ENCODE data around the gene LSS. TPM values are rescaled to one million over a fixed set of nuclear protein-coding genes. Genes with fewer than 3 reads are reported as not detected.

The LSS gene
- total RNA-seq, 1 donor from 2014 or later = 83.2 TPM

DNA sequence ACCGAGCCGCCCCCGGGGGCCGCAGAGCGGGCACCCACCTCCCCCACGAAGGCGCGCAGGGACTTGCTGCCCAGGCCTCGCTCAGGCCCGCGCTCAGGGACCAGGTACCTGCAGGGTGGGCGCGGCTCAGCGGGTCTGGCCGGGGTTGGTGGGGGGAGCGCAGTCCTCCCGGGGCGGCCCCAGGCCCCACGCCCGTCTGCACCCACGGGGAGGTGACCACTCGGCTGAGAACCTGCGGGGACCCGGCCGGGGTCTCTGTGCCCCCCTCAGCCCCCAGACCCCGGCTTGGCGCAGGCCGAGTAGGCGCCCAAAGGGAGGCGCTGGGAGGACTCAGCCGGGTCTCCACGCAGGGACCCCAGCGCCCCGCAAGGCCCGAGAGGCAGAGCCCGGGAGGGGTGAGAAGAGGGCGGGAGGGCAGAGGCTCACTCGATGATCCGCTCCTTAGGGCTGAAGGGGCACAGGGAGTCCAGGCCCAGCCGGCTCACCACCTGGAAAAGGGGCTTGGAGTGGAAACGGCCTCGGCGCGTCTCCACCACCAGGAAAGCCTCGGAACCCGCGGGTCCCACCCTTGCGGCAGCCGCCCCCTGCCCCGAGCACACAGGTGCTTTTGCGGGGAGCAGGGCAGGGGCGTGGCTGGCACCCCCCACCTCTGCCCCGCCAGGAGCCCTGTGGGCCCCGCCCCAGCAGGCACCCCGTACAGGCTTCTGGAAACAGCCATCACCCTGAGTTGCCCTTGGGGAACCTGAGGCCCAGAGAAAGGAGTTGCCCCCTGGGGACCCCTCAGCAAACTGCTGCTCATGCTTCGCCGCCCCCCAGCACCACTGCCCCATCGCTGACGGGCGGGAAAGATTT is 82.5 kb downstream of the LSS start:
- Mint-ChIP-seq H3K27me3 (ENCODE audit: low read depth, unreplicated experiment) (no peaks in the 10 kb centered on the region), H3K4me3 (ENCODE audit: unreplicated experiment) (no peak overlapping the region), H3K4me1 (ENCODE audit: low read depth, unreplicated experiment) (peaks cover 4% of the 10 kb centered on the region), H3K27ac (ENCODE audit: unreplicated experiment) (no peak overlapping the region), H3K36me3 (ENCODE audit: low read depth, unreplicated experiment) (no peaks in the 10 kb centered on the region), H3K9me3 (ENCODE audit: unreplicated experiment) (no peaks in the 10 kb centered on the region)
- no peak for FAIRE-seq
- H3K27me3 ChIP-seq (ENCODE audit: insufficient read depth, low read length) = no peaks in the 10 kb centered on the region
- DNase-seq (ENCODE audit: low read depth) = no peak
- H2AFZ ChIP-seq (ENCODE audit: low read depth, low read length) = no peak overlapping the region
- TF ChIP-seq EZH2 (IDR thresholded peaks at IDR 0.05; ENCODE audit: insufficient read depth, low read length) (no peak), CTCF (IDR thresholded peaks at IDR 0.05; ENCODE audit: insufficient read depth, low read depth, low read length) (no peak)
- no peaks in the 10 kb centered on the region for H3K79me2 ChIP-seq (ENCODE audit: insufficient read depth, low read length)
- H3K4me1 ChIP-seq (ENCODE audit: insufficient read depth, low read length) = peaks cover 5% of the 10 kb centered on the region
- no peak overlapping the region for H3K9ac ChIP-seq (ENCODE audit: low read length)
- peaks cover 3% of the 10 kb centered on the region for H3K9me3 ChIP-seq (ENCODE audit: insufficient read depth, low read depth, low read length)
- no peak overlapping the region for H3K4me2 ChIP-seq (ENCODE audit: low read length)
- H4K20me1 ChIP-seq (ENCODE audit: insufficient read depth, low read length) = no peaks in the 10 kb centered on the region
- no peak overlapping the region for H3K4me3 ChIP-seq (ENCODE audit: insufficient read depth, low read depth, low read length)
- no peak overlapping the region for H3K27ac ChIP-seq (ENCODE audit: low read depth, low read length)
- no peaks in the 10 kb centered on the region for H3K36me3 ChIP-seq (ENCODE audit: insufficient read depth, low read length)

DNA sequence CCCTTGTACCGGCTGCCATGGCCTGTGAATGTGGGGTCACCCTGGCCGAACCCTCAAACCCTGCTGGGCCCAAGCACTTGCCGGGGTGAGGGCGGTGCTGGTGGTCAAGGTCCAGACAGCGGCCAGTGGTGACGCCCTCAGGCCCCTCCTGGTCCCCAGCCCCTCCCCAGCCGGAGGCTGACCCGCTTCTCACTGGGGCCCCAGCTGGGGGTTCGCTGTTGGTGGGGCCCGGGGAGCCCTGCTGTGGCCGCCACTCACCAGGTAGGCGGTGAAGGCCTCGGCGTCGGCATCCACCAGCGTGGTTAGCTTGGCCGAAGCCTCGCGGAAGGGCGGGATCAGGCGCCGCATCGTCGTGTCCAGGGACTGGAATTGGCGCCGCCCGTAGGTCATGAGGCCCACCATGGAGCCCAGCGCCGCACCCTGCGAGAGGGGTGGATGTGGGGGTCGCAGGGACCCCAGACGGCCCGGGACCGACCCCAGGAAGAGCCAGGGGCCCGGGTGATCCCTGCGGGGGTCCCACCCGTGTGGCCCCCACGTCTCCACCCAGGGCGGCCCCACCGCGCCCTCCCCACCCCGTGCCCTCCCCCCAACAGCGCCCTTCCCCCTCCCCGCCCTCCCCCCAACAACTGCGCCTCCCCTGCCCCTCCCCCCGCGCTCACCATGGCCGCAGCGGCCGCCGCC is 83.3 kb downstream of the LSS start:
- Histone ChIP-seq H4K20me1 (ENCODE audit: insufficient read depth, low read length) (no peaks in the 10 kb centered on the region), H3K27ac (ENCODE audit: low read depth, low read length) (no peak overlapping the region), H3K9ac (ENCODE audit: low read length) (no peak overlapping the region), H3K4me2 (ENCODE audit: low read length) (no peak overlapping the region), H3K4me1 (ENCODE audit: insufficient read depth, low read length) (peaks cover 5% of the 10 kb centered on the region), H3K9me3 (ENCODE audit: insufficient read depth, low read depth, low read length) (peaks cover 3% of the 10 kb centered on the region), H3K79me2 (ENCODE audit: insufficient read depth, low read length) (no peaks in the 10 kb centered on the region), H2AFZ (ENCODE audit: low read depth, low read length) (no peak overlapping the region), H3K36me3 (ENCODE audit: insufficient read depth, low read length) (no peaks in the 10 kb centered on the region), H3K4me3 (ENCODE audit: insufficient read depth, low read depth, low read length) (no peak overlapping the region), H3K27me3 (ENCODE audit: insufficient read depth, low read length) (no peaks in the 10 kb centered on the region)
- no peak for DNase-seq (ENCODE audit: low read depth)
- TF ChIP-seq EZH2 (IDR thresholded peaks at IDR 0.05; ENCODE audit: insufficient read depth, low read length) (no peak), CTCF (IDR thresholded peaks at IDR 0.05; ENCODE audit: insufficient read depth, low read depth, low read length) (no peak)
- FAIRE-seq = no peak
- Mint-ChIP-seq H3K9me3 (ENCODE audit: unreplicated experiment) (no peaks in the 10 kb centered on the region), H3K36me3 (ENCODE audit: low read depth, unreplicated experiment) (no peaks in the 10 kb centered on the region), H3K4me1 (ENCODE audit: low read depth, unreplicated experiment) (peaks cover 4% of the 10 kb centered on the region), H3K27ac (ENCODE audit: unreplicated experiment) (no peak overlapping the region), H3K4me3 (ENCODE audit: unreplicated experiment) (no peak overlapping the region), H3K27me3 (ENCODE audit: low read depth, unreplicated experiment) (peaks cover 6% of the 10 kb centered on the region)

Data from astrocyte (in vitro differentiated cells and primary cell).